TTC549 (cell line): Measurements from ENCODE around the gene FCN2.
"Not testable (repeated sequence)": the region's sequence is repeated elsewhere in the genome, so short reads cannot be mapped to it uniquely, and the experiment has no call there.

Source experiments
- FAIRE-seq: peaks from 2 replicates; lab custom pipeline; 2012; peaks lifted over from hg19 to GRCh38; lab: Jason Lieb, UNC

Gene FCN2

GRCh38 chr9:134847752-134848432, 32.7 kb upstream of the FCN2 start:
- FAIRE-seq, result no peak

DNA sequence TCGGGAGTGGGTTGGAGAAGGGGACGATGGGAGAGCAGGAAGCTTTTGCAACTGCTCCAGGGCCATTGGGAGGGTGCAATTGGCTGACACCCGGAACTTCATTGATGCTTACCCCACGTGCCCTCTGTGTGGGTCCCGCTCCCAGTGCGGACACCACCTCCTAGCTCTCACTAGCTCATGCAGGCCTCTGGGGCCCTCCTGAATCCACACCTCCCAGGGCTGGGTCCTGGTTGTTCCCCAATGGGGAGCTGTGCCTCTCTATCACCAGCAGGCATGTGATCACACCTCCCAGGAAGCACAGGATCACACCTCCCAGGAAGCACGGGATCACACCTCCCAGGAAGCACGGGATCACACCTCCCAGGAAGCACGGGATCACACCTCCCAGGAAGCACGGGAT, 32.1 kb upstream of the FCN2 start:
- FAIRE-seq, result no peak

DNA sequence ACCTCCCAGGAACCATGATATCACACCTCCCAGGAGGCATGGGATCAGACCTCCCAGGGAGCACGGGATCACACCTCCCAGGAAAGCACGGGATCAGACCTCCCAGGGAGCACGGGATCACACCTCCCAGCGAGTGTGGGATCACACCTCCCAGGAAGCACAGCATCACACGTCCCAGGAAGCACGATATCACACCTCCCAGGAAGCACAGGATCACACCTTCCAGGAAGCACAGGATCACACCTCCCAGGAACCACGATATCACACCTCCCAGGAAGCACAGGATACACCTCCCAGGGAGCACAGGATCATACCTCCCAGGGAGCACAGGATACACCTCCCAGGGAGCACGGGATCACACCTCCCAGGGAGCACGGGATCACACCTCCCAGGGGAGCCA, 30.0 kb upstream of the FCN2 start:
- FAIRE-seq, result no peak

DNA sequence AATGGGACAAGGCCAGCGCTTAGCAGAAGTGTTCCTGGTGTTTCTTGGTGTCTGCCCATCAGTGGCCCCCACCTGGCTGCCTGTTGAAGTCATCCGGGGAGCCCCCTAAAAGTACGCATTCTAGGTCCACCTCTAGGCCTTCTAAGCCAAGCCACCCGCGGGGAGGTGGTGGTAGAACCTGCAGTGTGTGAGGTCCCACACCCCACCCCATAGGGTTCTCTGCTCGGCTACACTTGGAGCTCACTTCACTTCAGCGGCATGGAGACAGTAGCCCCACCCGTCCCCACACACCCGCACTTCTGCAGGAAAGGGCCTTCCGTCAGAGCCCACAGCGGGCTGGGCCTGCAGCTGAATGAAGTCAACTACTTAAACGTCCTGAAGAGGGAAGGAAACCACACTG, 29.6 kb upstream of the FCN2 start:
- no peak for FAIRE-seq

DNA sequence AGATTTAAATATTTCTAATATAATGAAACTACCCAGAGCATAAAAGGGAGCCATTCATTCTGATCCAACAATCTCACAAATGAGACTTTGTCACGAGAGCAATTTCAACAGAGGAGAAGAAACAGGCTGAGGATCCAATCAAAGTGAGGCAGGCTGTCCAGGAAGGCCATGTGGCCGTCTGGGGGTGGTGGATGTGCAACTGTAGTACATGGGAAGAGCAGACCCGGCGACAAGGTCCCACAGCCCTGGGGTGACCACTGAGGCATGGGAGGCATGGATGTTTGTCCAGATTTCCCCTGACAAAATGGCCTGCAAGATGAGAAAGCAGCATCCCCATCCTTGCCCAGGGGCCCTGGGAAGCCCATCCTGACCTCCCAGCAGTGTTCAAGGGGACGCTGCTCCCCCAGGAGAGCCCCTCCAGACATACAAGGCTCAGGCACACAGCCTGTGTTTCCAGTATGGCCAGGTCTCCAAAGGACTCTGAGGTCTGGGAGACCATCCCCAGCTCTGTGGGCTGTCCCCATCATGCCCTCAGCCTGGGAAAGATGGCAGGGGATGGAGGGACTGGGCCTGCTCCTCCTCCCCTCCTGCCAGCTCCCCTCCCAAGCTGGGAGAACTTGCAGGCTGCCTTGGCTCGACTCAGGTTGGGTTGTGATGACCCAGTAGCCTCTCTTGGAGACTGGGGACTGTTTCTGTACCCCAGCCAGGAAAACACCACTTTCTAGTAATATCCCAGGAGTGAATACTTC, 27.5 kb upstream of the FCN2 start:
- no peak for FAIRE-seq

- no peak for FAIRE-seq
Observed at GRCh38 chr9:134853893-134854292, 26.7 kb upstream of the FCN2 start.

- no peak for FAIRE-seq
Observed at GRCh38 chr9:134854541-134854981, 26.0 kb upstream of the FCN2 start.

- no peak for FAIRE-seq
Observed at GRCh38 chr9:134855231-134855899, 25.2 kb upstream of the FCN2 start.

- FAIRE-seq, result no peak
Observed at GRCh38 chr9:134855900-134856377, 24.7 kb upstream of the FCN2 start.

- FAIRE-seq, result not testable (repeated sequence)
Observed at GRCh38 chr9:134857451-134857850, 23.2 kb upstream of the FCN2 start.

GRCh38 chr9:134858051-134858841, 22.4 kb upstream of the FCN2 start:
- FAIRE-seq, result no peak

- no peak for FAIRE-seq
Observed at GRCh38 chr9:134860510-134860909, 20.1 kb upstream of the FCN2 start.

DNA sequence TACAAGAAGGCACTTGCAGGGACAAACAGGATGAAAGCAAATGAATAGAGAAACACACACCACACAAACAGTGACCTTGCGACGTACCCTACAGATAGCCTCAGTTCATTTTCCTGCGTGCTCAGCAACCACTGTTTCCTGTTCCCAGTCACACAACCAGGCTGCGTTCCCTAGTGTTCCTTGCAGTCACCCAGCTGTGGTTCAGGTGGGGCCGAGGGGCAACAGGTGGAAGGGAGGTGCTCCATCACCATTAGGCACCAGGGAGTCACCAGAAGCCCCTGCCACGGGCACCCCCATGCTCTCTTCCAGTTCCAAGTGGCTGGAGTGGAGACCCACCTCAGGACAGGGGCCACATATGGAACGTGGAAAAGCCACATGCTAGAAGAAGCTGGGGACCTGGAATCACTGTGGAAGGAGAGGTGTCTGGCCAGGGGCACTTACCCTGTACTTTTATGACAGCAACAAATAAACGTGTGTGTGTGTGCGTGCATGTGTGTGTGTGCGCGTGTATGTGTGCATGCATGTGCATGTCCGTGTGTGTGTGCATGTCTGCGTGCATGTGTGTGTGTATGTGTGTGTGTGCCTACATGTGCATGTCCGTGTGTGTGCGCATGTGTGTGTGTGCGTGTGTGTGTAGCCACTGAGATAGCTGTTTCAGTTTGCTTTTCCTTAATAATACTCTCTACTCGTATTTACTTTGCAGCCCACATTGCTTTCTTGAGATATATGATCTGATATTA, 18.8 kb upstream of the FCN2 start:
- no peak for FAIRE-seq

- FAIRE-seq, result no peak
Observed at GRCh38 chr9:134863306-134863902, 17.2 kb upstream of the FCN2 start.

DNA sequence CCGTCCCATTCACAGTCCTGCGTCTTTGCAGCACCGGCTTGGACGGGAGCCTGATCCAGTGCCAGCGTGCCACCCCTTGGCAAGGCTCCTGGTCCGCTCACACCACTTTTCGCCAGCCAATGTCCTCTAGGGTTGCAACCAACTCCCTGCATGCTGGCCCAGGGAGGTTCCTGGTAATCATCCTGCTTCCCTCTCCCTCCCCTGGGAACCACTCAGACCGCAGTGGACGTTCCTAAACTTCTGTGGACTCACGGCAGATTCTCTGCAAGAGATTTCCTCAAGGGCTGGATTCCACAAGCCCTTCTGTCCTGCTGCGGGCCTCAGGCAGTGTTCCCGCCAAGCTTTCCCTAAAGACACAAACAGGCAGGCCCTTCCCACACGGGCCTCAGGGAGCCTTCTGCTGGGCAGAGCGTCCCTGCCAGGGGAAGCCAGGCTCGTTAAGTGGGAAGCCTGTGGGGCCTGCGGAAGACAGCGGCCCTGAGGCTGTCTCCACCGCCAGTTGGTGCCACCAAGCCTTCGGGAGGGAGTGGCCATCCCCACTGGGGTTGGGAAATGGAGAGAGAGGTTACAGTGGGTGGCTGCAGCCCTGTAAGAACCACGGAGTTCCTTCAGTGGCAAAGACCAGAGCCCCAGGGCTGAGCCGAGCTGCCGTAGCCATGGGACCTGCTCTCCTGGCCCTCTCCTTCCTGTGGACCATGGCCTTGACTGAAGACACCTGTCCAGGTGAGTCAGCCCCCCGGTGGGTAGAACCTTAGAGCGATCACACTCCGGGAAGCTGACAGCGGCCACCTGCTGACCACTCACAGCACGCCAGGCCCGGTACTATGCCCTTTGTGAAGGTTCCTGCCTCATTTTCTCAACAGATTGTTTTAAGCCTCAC, 16.4 kb upstream of the FCN2 start:
- FAIRE-seq, result no peak

DNA sequence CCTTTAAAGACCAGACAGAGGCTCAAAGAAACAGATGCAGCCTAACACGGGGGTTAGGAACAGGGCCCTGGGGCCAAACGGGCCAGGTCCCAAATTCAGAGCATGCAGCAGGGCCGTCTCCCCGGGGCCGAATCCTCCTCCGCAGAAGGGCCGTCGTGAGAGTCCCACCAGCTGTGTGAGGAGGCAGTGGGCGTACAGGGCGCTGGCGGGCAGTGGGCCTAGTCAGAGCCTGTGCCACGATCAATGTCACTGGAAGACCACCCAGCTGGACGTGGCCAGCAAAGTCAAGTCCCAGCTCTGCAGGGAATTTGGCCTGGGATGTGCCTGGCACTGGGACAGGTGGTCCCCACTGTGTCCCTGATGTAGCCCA, 15.8 kb upstream of the FCN2 start:
- no peak for FAIRE-seq

DNA sequence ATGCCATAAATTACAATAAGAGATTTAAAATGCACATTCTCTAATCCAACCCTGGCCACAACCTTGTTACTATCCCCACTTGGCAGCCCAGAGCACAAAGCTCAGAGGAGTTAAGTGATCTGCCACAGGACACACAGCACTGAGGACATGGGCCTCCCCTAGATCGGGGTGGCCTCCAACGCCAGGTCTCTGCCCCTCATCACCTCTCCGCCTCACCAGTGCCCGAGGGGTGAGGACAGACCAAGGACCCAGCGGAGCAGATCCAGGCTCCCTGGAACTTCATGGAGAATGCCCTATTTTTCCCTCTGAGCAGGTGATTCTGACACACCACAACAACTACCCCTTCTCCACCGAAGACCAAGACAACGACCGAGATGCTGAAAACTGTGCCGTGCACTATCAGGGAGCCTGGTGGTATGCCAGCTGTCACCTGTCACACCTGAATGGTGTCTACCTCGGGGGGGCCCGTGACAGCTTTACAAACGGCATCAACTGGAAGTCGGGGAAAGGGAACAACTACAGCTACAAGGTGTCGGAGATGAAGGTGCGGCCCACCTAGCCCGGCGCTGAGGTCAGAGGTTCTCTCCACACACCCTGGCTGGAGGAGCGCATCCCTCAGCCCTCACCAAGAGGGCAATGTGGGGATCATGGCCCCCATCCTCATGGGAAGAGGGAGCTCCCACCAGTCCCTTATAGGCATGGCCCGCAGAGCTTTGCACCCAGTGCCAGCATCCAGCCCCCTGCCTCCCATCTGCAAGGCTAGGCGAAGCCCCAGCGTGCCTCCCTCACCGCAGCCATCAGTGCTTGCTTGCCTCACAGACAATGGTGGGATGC, 12.5 kb upstream of the FCN2 start:
- no peak for FAIRE-seq

DNA sequence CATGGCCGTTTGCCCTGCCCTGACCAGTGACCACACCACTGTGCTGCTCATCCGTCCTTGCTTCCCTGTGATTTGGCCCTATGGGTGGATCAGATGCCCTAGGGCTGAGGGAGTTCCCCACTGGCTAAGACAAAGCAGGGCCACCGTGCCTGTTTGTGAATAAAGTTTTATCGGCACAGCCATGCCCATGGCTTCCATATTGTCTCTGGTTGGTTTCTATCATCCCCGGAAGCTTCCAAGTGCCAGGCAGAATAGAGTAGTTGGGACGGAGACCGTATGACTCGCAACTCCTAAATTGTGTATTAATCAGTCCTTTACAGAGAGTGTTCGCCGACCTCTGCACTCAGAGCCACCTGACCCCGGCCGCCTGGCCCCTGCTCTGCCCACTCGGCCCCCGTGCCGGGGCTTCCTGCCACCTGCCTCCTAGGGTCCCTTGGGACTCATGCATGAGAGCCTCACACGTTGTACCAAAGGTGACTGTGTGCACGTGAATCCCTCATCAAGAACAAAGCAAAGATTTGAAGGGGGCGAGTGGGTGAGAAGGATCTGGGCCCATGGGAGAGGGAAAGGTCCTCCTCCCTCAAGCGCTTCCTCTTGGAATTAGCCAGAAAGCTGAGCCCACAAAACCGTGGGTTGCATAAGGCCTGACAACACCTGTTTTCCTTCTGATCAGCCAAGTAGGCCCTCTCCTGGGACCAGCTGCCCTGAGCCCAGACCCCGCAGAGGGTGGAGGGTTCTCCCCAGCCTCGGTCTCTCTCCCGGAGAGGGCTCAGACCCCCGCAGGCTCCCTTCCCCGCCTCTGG, 11.7 kb upstream of the FCN2 start:
- FAIRE-seq, result no peak
